PC-3 (cell line): ENCODE data around the gene AP3M1. TPM values are rescaled to one million over a fixed set of nuclear protein-coding genes. Genes with fewer than 3 reads are reported as not detected.

Experiments
- ATAC-seq: fragments of 200-7000 bp; cut with Tn5 transposase; 2 replicates; pipeline ENCODE4 v1.9.1; 2020; ENCODE audit warnings: mild to moderate bottlenecking, moderate library complexity
- BruUV-seq: library from RNA; stranded (reverse); fragments of 400-500 nt; replicated peaks from 2 replicates; lab custom pipeline; 2021; lab: Mats Ljungman, UMichigan
- CTCF ChIA-PET: fragments of 300-600 bp; sonication (Branson Sonifier 250); formaldehyde crosslinking; loops from one replicate; lab custom pipeline; 2022; ENCODE audit warnings: antibody characterized with exemption; lab: Charles Lee
- POLR2A ChIA-PET: fragments of 300-600 bp; sonication (Branson Sonifier 250); formaldehyde crosslinking; loops from one replicate; lab custom pipeline; 2022; ENCODE audit warnings: antibody characterized with exemption; ENCODE audit not compliant: unreplicated experiment; lab: Charles Lee
- DNase-seq: peaks from one replicate; pipeline ENCODE4 v3.0.0-alpha.2; 2015
- H2AFZ ChIP-seq: fragments of 300-600 bp; sonication (generic); 2 replicates; pipeline ENCODE4 v1.6.0; 2016; ENCODE audit warnings: antibody characterized with exemption, low read length
- H3F3A ChIP-seq: fragments of 300-600 bp; sonication (generic); one replicate; pipeline ENCODE4 v1.6.0; 2017; ENCODE audit warnings: antibody characterized with exemption, low read length, control low read depth, mild to moderate bottlenecking; ENCODE audit not compliant: unreplicated experiment
- H3K27ac ChIP-seq: fragments of 300-600 bp; sonication (generic); 2 replicates; pipeline ENCODE4 v1.5.1; 2016; ENCODE audit warnings: mild to moderate bottlenecking, low read length
- H3K27me3 ChIP-seq: fragments of 300-600 bp; sonication (generic); 2 replicates; pipeline ENCODE4 v1.6.1; 2016; ENCODE audit warnings: low read length, mixed read lengths
- H3K36me3 ChIP-seq: fragments of 300-600 bp; sonication (generic); 2 replicates; pipeline ENCODE4 v1.6.1; 2016; ENCODE audit warnings: low read depth, mixed run types, low read length, mixed read lengths
- H3K4me1 ChIP-seq: fragments of 300-600 bp; sonication (generic); 2 replicates; pipeline ENCODE4 v1.5.1; 2016; ENCODE audit warnings: low read length; ENCODE audit not compliant: insufficient read depth
- H3K4me2 ChIP-seq: fragments of 300-600 bp; sonication (generic); 2 replicates; pipeline ENCODE4 v1.6.0; 2016; ENCODE audit warnings: low read length
- H3K4me3 ChIP-seq: fragments of 300-600 bp; sonication (generic); 2 replicates; pipeline ENCODE4 v1.5.1; 2016; ENCODE audit warnings: mild to moderate bottlenecking, low read length, mixed read lengths
- H3K79me2 ChIP-seq: fragments of 300-600 bp; sonication (generic); 2 replicates; pipeline ENCODE4 v1.6.1; 2017; ENCODE audit warnings: low read length, mixed read lengths
- H3K9ac ChIP-seq: fragments of 300-600 bp; sonication (generic); 2 replicates; pipeline ENCODE4 v1.6.0; 2016; ENCODE audit warnings: mild to moderate bottlenecking, low read length
- H3K9me2 ChIP-seq: fragments of 300-600 bp; sonication (generic); replicated peaks from 2 replicates; pipeline ENCODE4 v1.6.1; 2016; ENCODE audit warnings: mixed run types, low read length, mixed read lengths
- H3K9me3 ChIP-seq: fragments of 300-600 bp; sonication (generic); 2 replicates; pipeline ENCODE4 v1.6.1; 2016; ENCODE audit warnings: low read length, mixed read lengths
- H4K20me1 ChIP-seq: fragments of 300-600 bp; sonication (generic); 2 replicates; pipeline ENCODE4 v1.6.1; 2016; ENCODE audit warnings: low read length, mixed read lengths
- CTCF ChIP-seq: fragments of 300-600 bp; sonication (generic); conservative IDR thresholded peaks from 2 replicates; pipeline ENCODE4 v1.5.1; 2017; ENCODE audit warnings: antibody characterized with exemption, low read depth, mild to moderate bottlenecking, low read length
- EZH2 ChIP-seq: fragments of 300-600 bp; sonication (generic); IDR thresholded peaks from one replicate; pipeline ENCODE4 v1.6.1; 2017; ENCODE audit warnings: antibody characterized with exemption, mild to moderate bottlenecking, low read length; ENCODE audit not compliant: unreplicated experiment
- EZH2phosphoT487 ChIP-seq: fragments of 300-600 bp; sonication (generic); IDR thresholded peaks from 2 replicates; pipeline ENCODE4 v1.6.1; 2018; ENCODE audit warnings: mild to moderate bottlenecking, antibody characterized with exemption, low read length, borderline replicate concordance
- intact Hi-C: fragments of 100-400 bp; cut with micrococcal nuclease; formaldehyde crosslinking; loops from 2 replicates; pipeline ENCODE4 v1.9.0; 2023
- total RNA-seq: library from RNA; depleted of rRNA; stranded (reverse); fragments of >200 nt; gene quantifications from 2 replicates; pipeline ENCODE4 v1.2.3, GENCODE V29; 2014

AP3M1 gene
- total RNA-seq, 1 experiment from 2014 or later = 165 TPM

- H3K9ac ChIP-seq = no peak overlapping the region
- TF ChIP-seq CTCF (no peak), EZH2phosphoT487 (no peak), EZH2 (no peak)
- no peak overlapping the region for H3K4me2 ChIP-seq
- peaks cover 75% of the 10 kb centered on the region for H3K36me3 ChIP-seq
- intact Hi-C loops = no loop called here
- ChIA-PET CTCF (interaction anchor here (0.7 kb wide), 1 partner anchor 21 kb away, joined by 5 read pairs; no protein-coding TSS in a partner anchor), POLR2A (interaction anchor here (0.6 kb wide), 1 partner anchor 87 kb away, joined by 3 read pairs; no protein-coding TSS in a partner anchor)
- DNase-seq (no peak), ATAC-seq (no peak)
- no peak overlapping the region for H3K27ac ChIP-seq
- H4K20me1 ChIP-seq = peaks cover 6% of the 10 kb centered on the region; the same call in 1 of the 2 replicates
- no peaks in the 10 kb centered on the region for H3K9me2 ChIP-seq
- H2AFZ ChIP-seq = no peak overlapping the region
- H3K4me1 ChIP-seq = no peaks in the 10 kb centered on the region
- H3K79me2 ChIP-seq = peaks cover 13% of the 10 kb centered on the region
- peaks cover 18% of the 10 kb centered on the region for H3F3A ChIP-seq
- no peaks in the 10 kb centered on the region for H3K9me3 ChIP-seq
- no TSS peak for BruUV-seq
- H3K4me3 ChIP-seq = no peak overlapping the region
- no peaks in the 10 kb centered on the region for H3K27me3 ChIP-seq
Observed at GRCh38 chr10:74086317-74086716, 64.3 kb downstream of the AP3M1 start.

GRCh38 chr10:74084955-74085354, 65.7 kb downstream of the AP3M1 start:
- H3K4me1 ChIP-seq = peaks cover 12% of the 10 kb centered on the region
- H3K4me2 ChIP-seq = no peak overlapping the region
- H3K9me3 ChIP-seq = no peaks in the 10 kb centered on the region
- intact Hi-C loops = loop anchor here (5.0 kb wide), 1 partner anchor 238 kb away; no protein-coding TSS in a partner anchor
- H3K4me3 ChIP-seq = no peak overlapping the region
- H3K27ac ChIP-seq = no peak overlapping the region
- BruUV-seq = no TSS peak
- H3K79me2 ChIP-seq = peaks cover 27% of the 10 kb centered on the region
- DNase-seq (no peak), ATAC-seq (no peak)
- H2AFZ ChIP-seq = no peak overlapping the region
- POLR2A ChIA-PET = no interaction called here
- no peak overlapping the region for H3K9ac ChIP-seq
- H3K9me2 ChIP-seq = no peaks in the 10 kb centered on the region
- no peaks in the 10 kb centered on the region for H3K27me3 ChIP-seq
- peaks cover 62% of the 10 kb centered on the region for H3K36me3 ChIP-seq
- CTCF ChIA-PET = no interaction called here
- TF ChIP-seq EZH2 (no peak), CTCF (no peak), EZH2phosphoT487 (no peak)
- peaks cover 6% of the 10 kb centered on the region; the same call in 1 of the 2 replicates for H4K20me1 ChIP-seq
- peaks cover 19% of the 10 kb centered on the region for H3F3A ChIP-seq

- peaks cover 29% of the 10 kb centered on the region for H3K4me1 ChIP-seq
- H3K27me3 ChIP-seq = no peaks in the 10 kb centered on the region
- peaks cover 50% of the 10 kb centered on the region for H3K36me3 ChIP-seq
- DNase-seq (no peak), ATAC-seq (no peak)
- POLR2A ChIA-PET = interaction anchor here (0.7 kb wide), 1 partner anchor 311 kb away, joined by 3 read pairs; a partner anchor contains a TSS
- intact Hi-C loops = loop anchor here (5.0 kb wide), 1 partner anchor 236 kb away; no protein-coding TSS in a partner anchor
- no peaks in the 10 kb centered on the region for H3K9me3 ChIP-seq
- peaks cover 6% of the 10 kb centered on the region; the same call in 1 of the 2 replicates for H4K20me1 ChIP-seq
- H3K9me2 ChIP-seq = no peaks in the 10 kb centered on the region
- H3F3A ChIP-seq = peaks cover 27% of the 10 kb centered on the region
- H3K4me3 ChIP-seq = no peak overlapping the region
- TF ChIP-seq EZH2phosphoT487 = no peak
- TF ChIP-seq CTCF = no peak
- TF ChIP-seq EZH2 = no peak
- no peak overlapping the region for H3K4me2 ChIP-seq
- no peak overlapping the region for H3K27ac ChIP-seq
- H3K79me2 ChIP-seq = peaks cover 38% of the 10 kb centered on the region
- H3K9ac ChIP-seq = no peak overlapping the region
- BruUV-seq = no TSS peak
- H2AFZ ChIP-seq = no peak overlapping the region
- CTCF ChIA-PET = no interaction called here
Observed at GRCh38 chr10:74083304-74083703, 67.3 kb downstream of the AP3M1 start.
